Stimulated activated CD8-positive, alpha-beta memory T cell treated with anti-CD3 and anti-CD28 coated beads, Interleukin-4, amount 100 ng/mL, for 4 hours (primary cell): Measurements from ENCODE around the gene SPSB4.
"Not testable (repeated sequence)": the region's sequence is repeated elsewhere in the genome, so short reads cannot be mapped to it uniquely, and the experiment has no call there.

ENCODE experiments used
- DNase-seq, 2 donors: peaks; one replicate each; pipeline ENCODE4 v3.0.0-alpha.2; 2020; ENCODE audit warnings: low read depth in 2 of 2, low spot score in 1 of 2

Gene SPSB4

GRCh38 chr3:141050576-141051442 lies at the start of gene SPSB4:
Gene SPSB4, plus strand, starts transcription at chr3:141051347. Its CDS starts 14,758 bp downstream, at chr3:141066105.
- no peak for DNase-seq

- DNase-seq = no peak
Measured at GRCh38 chr3:141006344-141006743, 44.8 kb upstream of the SPSB4 start.

- DNase-seq = no peak
Measured at GRCh38 chr3:141009496-141009895, 41.7 kb upstream of the SPSB4 start.

GRCh38 chr3:141011232-141011996 lies 39.7 kb upstream of the SPSB4 start:
- DNase-seq = peak; percentile 41 to 48

GRCh38 chr3:141011997-141012262 lies 39.2 kb upstream of the SPSB4 start:
- no peak for DNase-seq

GRCh38 chr3:141012571-141012970 lies 38.6 kb upstream of the SPSB4 start:
- no peak for DNase-seq

GRCh38 chr3:141015481-141015880 lies 35.7 kb upstream of the SPSB4 start:
- DNase-seq = no peak

GRCh38 chr3:141017366-141018322 lies 33.5 kb upstream of the SPSB4 start:
- not testable (repeated sequence) for DNase-seq

- no peak for DNase-seq
Measured at GRCh38 chr3:141019244-141019643, 31.9 kb upstream of the SPSB4 start.

- DNase-seq = no peak
Measured at GRCh38 chr3:141020143-141020830, 30.9 kb upstream of the SPSB4 start.

- no peak for DNase-seq
Measured at GRCh38 chr3:141021261-141021660, 29.9 kb upstream of the SPSB4 start.

- no peak for DNase-seq
Measured at GRCh38 chr3:141030296-141030695, 20.9 kb upstream of the SPSB4 start.

GRCh38 chr3:141039589-141039988 lies 11.6 kb upstream of the SPSB4 start:
- no peak for DNase-seq

- no peak for DNase-seq
Measured at GRCh38 chr3:141044695-141045641, 6.2 kb upstream of the SPSB4 start.

GRCh38 chr3:141045849-141046248 lies 5.3 kb upstream of the SPSB4 start:
- no peak for DNase-seq

GRCh38 chr3:141047168-141047567 lies 4.0 kb upstream of the SPSB4 start:
- no peak for DNase-seq

GRCh38 chr3:141049681-141050080 lies 1.5 kb upstream of the SPSB4 start:
- no peak for DNase-seq

- DNase-seq = no peak
Measured at GRCh38 chr3:141051443-141052200, 475 bp downstream of the SPSB4 start.
